Endometrial microvascular endothelial cells (primary cell): Measurements from ENCODE around the gene POLR1A. TPM values are rescaled to one million over a fixed set of nuclear protein-coding genes. Genes with fewer than 3 reads are reported as not detected.

Experiments
- in situ Hi-C: cut with HindIII; loops from 2 replicates; pipeline ENCODE4 v1.10.0; 2017; ENCODE audit warnings: low sequenced_read_pairs, low pct_unique_long_range_greater_than_20kb; ENCODE audit errors: inconsistent ontology term
- total RNA-seq: library from RNA; depleted of rRNA; stranded (reverse); fragments of >200 nt; gene quantifications from one replicate; pipeline ENCODE4 v1.2.3, GENCODE V29; 2015; ENCODE audit errors: inconsistent ontology term

The POLR1A gene
- total RNA-seq, 1 donor from 2014 or later = 20.9 TPM

- in situ Hi-C loops = no loop called here
Measured at GRCh38 chr2:86012007-86012712, 93.5 kb downstream of the POLR1A start.

DNA sequence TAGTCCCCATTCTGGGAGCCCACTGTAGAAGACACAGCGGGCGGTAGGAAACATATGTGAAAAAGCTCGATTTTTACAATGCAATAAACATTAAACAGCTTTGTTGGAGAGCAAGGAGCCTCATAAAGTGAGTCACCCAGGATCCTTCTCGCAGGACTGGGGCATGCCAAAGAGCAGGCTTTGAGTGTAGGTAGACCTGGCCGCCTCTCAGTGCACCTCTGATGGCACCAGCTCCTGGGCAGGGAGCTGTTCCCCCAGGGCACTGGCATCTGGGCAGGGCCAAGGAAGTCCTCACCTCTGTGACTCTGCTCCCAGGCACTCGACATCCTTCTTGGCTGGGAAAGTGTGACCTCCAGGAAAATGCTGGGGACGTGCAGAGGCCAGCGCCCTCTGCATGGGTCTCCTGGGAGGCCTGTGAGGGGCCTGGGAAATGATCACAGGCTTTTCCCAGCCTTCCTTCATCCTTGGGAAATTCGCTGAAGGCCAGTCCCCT, 94.2 kb downstream of the POLR1A start:
- in situ Hi-C loops = no loop called here

- in situ Hi-C loops = no loop called here
Measured at GRCh38 chr2:86010083-86010482, 95.6 kb downstream of the POLR1A start.

- in situ Hi-C loops = no loop called here
Measured at GRCh38 chr2:86006524-86006923, 99.2 kb downstream of the POLR1A start.

- in situ Hi-C loops = no loop called here
Measured at GRCh38 chr2:86003967-86004366, 101.7 kb downstream of the POLR1A start.

- in situ Hi-C loops = no loop called here
Measured at GRCh38 chr2:86003104-86003503, 102.6 kb downstream of the POLR1A start.

GRCh38 chr2:86002375-86002774, 103.3 kb downstream of the POLR1A start:
- in situ Hi-C loops = no loop called here

DNA sequence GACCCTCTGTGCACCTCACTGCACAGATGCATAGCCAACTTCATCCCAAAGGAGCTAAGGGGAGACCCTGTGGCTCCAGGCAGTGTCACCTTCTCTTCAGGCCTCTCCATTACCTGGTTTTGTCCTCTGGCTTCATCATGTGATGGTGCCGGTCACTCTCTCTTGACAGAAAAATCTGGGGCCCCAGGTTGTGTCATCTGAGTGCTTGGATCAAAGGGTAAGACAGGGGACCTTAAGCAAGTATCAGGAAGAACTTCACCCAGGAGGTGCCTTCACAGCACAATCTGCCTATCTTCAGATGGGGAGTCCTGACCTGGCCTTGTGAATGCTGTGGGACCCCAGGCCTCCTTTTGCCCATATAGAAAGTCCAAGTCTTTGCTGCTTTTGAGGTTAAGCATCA, 104.4 kb downstream of the POLR1A start:
- in situ Hi-C loops = no loop called here

- in situ Hi-C loops = no loop called here
Measured at GRCh38 chr2:86000938-86001312, 104.8 kb downstream of the POLR1A start.

DNA sequence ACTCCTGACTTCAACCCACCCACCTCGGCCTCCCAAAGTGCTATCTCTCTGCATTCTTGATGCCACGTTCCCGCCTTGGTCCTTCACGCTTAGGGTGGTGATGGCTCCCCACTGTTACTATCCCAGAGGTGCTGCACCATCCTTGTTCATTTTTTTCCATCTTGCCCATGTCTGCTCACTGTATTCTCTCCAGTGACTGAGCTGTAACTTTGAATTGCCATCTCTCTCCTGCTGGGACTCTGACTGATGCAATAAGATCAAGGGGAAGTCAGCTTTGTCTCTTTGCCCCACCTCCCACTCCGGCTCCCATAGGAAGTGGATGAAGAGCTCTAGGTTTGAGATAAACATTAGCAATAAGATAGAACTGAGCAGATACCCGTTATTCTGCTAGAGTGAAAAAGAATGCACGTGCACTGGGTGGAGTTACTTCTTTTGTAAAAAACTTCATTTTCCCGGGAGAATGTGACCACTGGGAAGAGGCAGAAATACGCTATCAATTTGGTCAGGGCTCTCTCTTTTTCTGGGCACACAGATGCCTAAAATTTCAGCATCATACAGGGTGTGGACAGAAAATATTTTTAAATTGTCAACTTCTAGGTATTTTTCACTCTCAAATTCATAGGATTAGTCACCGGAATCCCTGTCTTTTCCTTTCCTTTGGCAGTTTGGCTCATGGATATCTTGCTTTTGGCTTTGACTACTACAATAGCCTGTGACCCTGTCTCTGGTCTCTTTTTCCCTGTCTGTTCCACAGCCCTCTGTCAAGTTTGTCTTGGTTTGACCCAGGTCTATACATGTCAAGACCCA, 105.4 kb downstream of the POLR1A start:
- in situ Hi-C loops = no loop called here

DNA sequence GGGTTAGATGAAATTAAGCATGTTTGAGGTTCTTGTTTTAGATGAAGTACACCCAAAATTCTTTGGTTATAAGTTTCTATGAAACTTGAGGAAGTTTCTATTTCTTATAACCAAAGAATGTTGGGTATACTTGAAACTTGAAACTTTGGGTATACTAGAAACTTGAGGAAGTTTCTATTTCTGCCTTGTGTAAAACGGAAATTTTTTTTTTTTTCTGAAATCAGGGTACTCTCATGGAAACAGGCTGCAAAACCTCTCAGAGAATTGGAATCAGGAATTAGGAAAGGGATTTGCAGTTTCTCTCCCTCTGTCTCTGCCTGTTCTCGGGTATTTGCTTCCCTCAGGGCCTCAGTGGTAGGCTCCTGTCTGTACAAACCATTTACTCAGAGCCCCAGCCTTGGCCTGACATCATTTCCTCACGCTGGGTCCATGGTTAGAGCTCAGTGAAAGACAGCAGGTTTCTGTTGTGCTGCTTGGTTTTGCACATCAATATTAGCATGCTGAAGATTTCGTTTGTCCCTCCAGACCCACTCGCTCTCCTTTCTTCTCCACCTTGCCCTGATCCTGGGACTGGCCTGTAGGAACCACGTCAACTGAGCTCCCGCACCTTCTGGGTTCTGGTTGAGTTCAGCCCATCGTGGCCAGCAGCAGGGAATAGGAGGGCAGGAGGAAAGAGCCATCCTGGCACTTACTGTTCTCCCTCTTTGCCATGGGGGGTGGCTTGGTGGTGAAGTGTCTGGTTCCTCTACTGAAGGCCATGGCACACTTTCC, 106.4 kb downstream of the POLR1A start:
- in situ Hi-C loops = no loop called here

GRCh38 chr2:85998071-85998991, 107.4 kb downstream of the POLR1A start:
- in situ Hi-C loops = no loop called here

GRCh38 chr2:85997017-85997970, 108.4 kb downstream of the POLR1A start:
- in situ Hi-C loops = no loop called here

DNA sequence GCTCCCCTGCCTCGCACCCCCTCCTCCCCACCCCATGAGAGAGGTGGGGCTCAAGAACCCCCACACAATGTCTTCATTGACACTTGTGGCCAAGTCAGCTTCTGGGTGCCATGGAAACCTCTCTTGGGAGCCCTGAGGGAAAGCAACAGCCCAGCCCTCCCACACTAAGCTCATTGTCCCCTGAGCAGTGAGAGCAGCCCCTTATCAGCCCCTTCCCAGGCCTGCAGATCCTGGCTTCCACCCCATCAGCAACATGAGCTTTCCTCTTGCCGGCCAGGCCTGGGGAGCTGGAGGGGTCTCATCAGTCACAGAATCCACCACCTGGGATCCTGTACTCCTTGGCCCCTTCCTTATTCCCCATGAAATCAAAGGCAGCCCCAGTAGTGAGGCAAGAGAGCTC, 109.1 kb downstream of the POLR1A start:
- in situ Hi-C loops = no loop called here

GRCh38 chr2:85995648-85996529, 109.8 kb downstream of the POLR1A start:
- in situ Hi-C loops = no loop called here

- in situ Hi-C loops = no loop called here
Measured at GRCh38 chr2:85994897-85995647, 110.6 kb downstream of the POLR1A start.
